ENCODE data around the gene EPM2A.

GRCh38 chr6:145688493-145688905, 46.8 kb downstream of the EPM2A start:
- TF ChIP-seq POLR2A (IDR thresholded peaks at IDR 0.05; ENCODE audit: low read depth, low read length) (no peak), POLR2AphosphoS5 (IDR thresholded peaks at IDR 0.05; ENCODE audit: low read depth, low read length) (no peak), TAF1 (IDR thresholded peaks at IDR 0.05; ENCODE audit: low read depth, low read length) (no peak), PAX5 (IDR thresholded peaks at IDR 0.05; ENCODE audit: insufficient read depth, low read length, severe bottlenecking) (no peak), SPI1 (IDR thresholded peaks at IDR 0.05; ENCODE audit: low read depth, low read length) (no peak), POU2F2 (IDR thresholded peaks at IDR 0.05; ENCODE audit: low read depth, low read length) (no peak)

All from GM12891 (cell line).